ENCODE data around the gene SFRP2.

SFRP2 gene

DNA sequence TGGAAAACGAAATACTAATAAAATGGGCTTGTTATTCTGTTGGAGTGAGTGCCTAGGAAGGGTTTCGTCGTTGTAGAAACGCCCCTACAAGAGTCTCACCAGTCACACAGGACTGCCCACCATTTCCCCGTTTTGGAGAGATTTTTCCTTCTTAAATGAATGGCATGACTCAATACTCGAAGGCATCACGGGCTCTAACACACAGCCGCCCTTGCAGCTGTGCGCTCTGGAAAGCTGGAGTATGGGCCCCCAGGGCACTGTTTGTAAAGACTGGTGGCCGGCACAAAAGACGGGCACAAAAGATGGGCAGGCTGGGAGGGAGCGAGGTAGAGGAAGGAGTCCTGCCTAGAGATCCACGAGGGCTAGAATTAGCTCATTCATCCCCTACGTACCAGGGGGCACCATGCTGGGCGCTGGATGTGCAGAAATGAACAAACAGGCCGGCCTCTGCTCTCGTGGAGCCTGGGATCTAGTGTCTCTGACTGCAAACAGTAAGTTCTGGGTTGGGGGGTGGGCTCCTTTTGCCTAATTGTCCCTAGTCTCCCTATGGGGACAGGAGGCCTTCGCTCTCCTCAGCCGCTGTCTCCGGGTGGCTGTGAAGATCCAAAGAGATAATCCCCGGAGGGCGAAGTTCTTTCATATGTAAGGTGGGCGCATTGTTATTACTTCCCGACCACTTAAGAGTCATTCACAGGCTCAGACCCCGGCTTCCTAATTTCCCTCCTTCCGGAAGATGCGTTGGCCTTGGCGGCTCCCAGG lies 1.0 kb upstream of the SFRP2 start:
- H3K36me3 Mint-ChIP-seq (ENCODE audit: low read depth): no peaks in the 10 kb centered on the region
- H3K27me3 Mint-ChIP-seq (ENCODE audit: low read depth): peaks cover 85% of the 10 kb centered on the region
- H3K4me1 Mint-ChIP-seq (ENCODE audit: low read depth): peaks cover 15% of the 10 kb centered on the region
- no peak overlapping the region for H3K4me3 Mint-ChIP-seq
- H3K27ac Mint-ChIP-seq: no peak overlapping the region
- H3K9me3 Mint-ChIP-seq: no peaks in the 10 kb centered on the region

DNA sequence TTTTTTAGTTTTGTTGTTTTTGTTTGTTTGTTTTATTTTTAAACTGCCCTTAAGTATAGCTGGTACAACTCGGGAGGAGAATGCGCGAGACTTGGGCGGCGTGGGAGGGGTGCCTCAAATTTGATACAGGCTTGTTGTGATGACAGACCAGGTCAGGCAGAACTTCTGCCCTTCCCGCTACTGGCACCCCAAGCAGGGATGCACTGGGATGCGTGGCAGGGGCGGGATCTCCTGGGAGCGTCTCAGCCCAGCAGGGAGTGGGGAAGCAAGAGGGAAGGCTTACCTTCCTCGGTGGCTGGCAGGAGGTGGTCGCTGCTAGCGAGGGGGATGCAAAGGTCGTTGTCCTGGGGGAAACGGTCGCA lies 851 bp downstream of the SFRP2 start:
- Mint-ChIP-seq H3K9me3 (no peaks in the 10 kb centered on the region), H3K27me3 (ENCODE audit: low read depth) (peaks cover 84% of the 10 kb centered on the region), H3K4me3 (no peak overlapping the region), H3K36me3 (ENCODE audit: low read depth) (no peaks in the 10 kb centered on the region), H3K27ac (no peak overlapping the region), H3K4me1 (ENCODE audit: low read depth) (peaks cover 15% of the 10 kb centered on the region)

DNA sequence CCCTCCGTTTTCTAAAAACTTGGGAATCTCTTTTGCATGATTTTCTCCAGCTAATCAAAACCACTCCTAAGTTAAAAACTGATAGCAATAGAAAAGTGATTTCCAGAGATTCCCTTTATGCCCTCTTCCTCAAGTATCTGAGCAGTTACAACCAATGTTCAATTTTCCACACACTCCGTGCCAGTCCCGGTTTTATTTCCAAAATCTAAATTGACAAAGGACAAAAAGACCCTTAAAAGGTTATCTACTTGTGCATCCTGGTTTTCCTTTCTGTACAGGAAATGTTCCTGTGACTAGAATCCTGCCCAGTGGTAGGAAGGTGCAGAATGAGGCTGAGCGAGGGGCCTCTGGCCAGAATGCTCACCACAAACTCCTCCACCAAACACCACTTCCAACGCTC lies 1.3 kb downstream of the SFRP2 start:
- Mint-ChIP-seq H3K9me3 (no peaks in the 10 kb centered on the region), H3K4me3 (no peak overlapping the region), H3K27me3 (ENCODE audit: low read depth) (peaks cover 84% of the 10 kb centered on the region), H3K36me3 (ENCODE audit: low read depth) (no peaks in the 10 kb centered on the region), H3K4me1 (ENCODE audit: low read depth) (peaks cover 15% of the 10 kb centered on the region), H3K27ac (no peak overlapping the region)

DNA sequence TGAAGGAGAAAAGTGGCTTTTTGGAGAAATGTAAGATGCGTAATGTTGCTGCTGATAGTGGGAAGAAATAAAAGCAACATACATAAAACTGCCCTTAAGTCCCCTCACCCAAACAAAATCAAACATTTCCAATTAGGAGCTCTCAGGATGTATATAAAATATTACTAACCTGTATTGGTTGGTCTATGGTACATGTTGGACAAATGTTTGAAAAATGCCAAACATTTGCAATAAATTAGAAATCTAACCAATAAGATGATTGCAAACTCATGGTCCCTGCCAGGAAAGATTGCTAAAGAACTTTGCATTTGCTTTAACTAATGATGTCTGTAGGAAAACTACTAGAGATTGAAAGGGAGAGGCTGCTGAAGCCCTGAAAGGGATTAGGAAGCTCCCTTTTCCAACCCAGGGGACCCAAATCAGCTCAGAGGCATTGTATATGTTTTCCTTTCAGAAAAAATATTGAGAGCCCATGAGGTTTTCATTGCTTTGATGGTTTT lies 1.8 kb downstream of the SFRP2 start:
- H3K27me3 Mint-ChIP-seq (ENCODE audit: low read depth): peaks cover 84% of the 10 kb centered on the region
- peaks cover 15% of the 10 kb centered on the region for H3K4me1 Mint-ChIP-seq (ENCODE audit: low read depth)
- no peaks in the 10 kb centered on the region for H3K9me3 Mint-ChIP-seq
- no peak overlapping the region for H3K4me3 Mint-ChIP-seq
- no peak overlapping the region for H3K27ac Mint-ChIP-seq
- no peaks in the 10 kb centered on the region for H3K36me3 Mint-ChIP-seq (ENCODE audit: low read depth)

DNA sequence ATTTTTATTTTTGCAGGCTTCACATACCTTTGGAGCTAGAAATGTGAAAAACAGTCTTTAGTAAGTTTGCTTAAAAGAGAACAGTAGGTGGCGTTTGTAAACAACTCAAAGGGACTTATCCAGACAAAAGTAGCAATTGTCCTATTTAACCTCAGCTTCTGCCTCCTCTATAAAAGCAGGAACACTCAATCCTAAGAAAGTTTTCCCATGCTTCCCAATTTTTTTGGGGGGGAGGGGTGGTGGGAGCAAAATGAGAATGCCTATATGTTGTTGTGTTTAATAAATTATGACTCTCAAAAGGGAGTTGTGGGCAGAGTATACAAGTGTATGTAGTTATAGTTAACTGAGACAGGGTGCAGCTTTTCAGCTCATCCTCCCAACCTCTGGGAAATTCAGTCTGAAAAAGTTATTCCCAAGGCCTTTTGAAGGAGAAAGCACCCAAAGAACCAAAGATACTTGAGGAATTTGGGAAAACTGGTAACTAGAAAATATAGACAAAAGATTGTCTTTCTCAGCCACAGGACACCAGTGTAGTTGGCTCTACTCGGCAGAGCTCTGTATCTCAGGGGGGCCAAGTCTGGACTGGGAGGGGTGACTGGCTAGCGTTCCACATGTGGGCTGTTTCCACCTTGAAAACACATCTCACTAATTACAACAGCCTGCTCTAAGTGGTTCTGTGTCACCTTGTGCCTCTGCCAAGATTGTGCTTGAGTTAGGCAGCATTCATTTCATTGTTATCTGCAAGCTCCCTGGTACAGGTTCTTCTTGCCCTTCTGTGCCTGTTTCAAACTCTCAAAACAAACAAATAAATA lies 2.8 kb downstream of the SFRP2 start:
- peaks cover 82% of the 10 kb centered on the region for H3K27me3 Mint-ChIP-seq (ENCODE audit: low read depth)
- H3K27ac Mint-ChIP-seq: no peak overlapping the region
- H3K4me3 Mint-ChIP-seq: no peak overlapping the region
- H3K4me1 Mint-ChIP-seq (ENCODE audit: low read depth): peaks cover 9% of the 10 kb centered on the region
- H3K9me3 Mint-ChIP-seq: no peaks in the 10 kb centered on the region
- no peaks in the 10 kb centered on the region for H3K36me3 Mint-ChIP-seq (ENCODE audit: low read depth)

DNA sequence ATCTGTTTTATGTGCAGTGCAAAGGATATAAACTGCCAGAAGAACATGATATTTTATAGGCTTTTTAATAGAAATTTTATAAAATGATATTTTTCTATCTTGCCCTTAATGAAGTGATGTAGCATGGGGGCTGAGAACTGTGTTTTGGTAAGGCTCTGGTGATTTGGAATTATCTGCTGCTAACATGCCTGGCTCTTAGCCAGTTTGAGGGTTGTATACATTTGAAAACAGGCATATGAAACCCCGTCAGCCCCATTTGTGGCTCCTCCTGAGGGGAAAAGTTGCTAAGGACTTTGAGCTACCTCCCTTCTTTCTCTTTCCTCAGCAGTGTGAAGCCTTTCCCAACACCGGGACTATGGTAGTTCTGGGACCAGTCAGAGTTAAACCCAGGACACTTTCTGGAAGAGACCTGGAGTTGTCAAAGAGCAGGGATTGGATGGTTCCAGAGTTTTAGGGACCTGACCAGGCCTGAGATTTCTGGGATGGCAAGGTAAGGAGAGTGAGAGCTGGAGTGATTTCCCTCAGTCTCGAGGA lies 4.7 kb downstream of the SFRP2 start:
- H3K4me3 Mint-ChIP-seq: no peak overlapping the region
- H3K4me1 Mint-ChIP-seq (ENCODE audit: low read depth): peaks cover 9% of the 10 kb centered on the region
- H3K9me3 Mint-ChIP-seq: no peaks in the 10 kb centered on the region

DNA sequence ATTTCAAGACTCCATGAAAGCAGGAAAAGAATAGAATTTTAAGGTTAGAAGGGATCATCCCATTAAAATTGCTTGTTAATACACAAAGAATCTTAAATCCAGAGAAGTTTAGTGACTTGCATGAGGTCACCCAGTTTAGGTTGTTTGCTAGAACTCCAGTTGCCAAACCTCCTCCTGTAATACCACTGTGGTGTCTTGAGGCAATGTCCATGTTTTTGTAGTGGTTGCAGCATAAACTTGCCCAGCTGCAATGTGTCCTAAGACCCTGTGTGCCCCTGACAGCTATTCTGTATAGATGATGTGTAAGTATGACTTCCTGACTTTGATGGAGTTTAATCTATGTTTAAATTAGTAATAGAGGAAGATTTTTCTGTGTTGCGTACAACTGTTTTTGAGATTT lies 6.3 kb downstream of the SFRP2 start:
- peaks cover 1% of the 10 kb centered on the region for H3K4me1 Mint-ChIP-seq (ENCODE audit: low read depth)
- H3K27me3 Mint-ChIP-seq (ENCODE audit: low read depth): peaks cover 67% of the 10 kb centered on the region
- H3K36me3 Mint-ChIP-seq (ENCODE audit: low read depth): no peaks in the 10 kb centered on the region
- H3K9me3 Mint-ChIP-seq: peaks cover 5% of the 10 kb centered on the region
- H3K27ac Mint-ChIP-seq: no peak overlapping the region
- H3K4me3 Mint-ChIP-seq: no peak overlapping the region

More for the DNA sequence above, 4.7 kb downstream of the SFRP2 start:
- Mint-ChIP-seq H3K27ac (no peak overlapping the region), H3K27me3 (ENCODE audit: low read depth) (peaks cover 75% of the 10 kb centered on the region), H3K36me3 (ENCODE audit: low read depth) (no peaks in the 10 kb centered on the region)

DNA sequence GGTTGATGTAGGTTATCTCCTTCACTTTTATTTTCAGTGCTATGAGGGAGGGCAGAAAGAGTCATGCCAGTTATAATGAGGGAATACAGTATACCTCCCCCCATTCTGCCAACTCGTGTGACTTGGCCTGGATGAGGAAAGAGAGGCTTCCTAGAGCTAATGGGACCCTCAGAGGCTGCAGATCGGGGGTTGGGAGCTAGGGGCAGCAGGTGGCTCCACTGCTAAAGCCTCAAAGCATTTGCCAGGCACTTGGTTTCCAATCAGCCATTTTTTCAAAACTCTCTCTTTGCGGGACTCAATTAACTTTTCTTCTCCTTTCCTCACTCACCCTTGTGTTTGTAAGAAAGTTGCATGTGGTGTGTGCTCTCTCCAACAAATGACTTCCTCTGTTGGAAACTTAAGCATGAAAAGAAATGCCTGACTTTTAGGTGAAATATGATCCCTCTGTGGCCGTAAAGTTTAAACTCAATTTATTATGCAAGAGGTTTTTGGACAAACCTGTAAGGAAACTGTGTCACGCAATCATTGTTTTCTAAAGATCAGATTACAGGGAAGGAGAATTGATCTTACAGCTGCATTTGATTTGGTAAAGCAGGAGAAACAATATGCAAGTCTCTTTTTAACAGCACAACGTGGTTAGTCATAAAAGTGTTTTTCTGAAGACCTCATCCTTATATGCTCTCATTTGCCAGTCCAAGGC lies 7.0 kb downstream of the SFRP2 start:
- peaks cover 5% of the 10 kb centered on the region for H3K9me3 Mint-ChIP-seq
- H3K4me3 Mint-ChIP-seq: no peak overlapping the region
- H3K36me3 Mint-ChIP-seq (ENCODE audit: low read depth): no peaks in the 10 kb centered on the region
- H3K4me1 Mint-ChIP-seq (ENCODE audit: low read depth): no peaks in the 10 kb centered on the region
- H3K27ac Mint-ChIP-seq: no peak overlapping the region
- H3K27me3 Mint-ChIP-seq (ENCODE audit: low read depth): peaks cover 60% of the 10 kb centered on the region

DNA sequence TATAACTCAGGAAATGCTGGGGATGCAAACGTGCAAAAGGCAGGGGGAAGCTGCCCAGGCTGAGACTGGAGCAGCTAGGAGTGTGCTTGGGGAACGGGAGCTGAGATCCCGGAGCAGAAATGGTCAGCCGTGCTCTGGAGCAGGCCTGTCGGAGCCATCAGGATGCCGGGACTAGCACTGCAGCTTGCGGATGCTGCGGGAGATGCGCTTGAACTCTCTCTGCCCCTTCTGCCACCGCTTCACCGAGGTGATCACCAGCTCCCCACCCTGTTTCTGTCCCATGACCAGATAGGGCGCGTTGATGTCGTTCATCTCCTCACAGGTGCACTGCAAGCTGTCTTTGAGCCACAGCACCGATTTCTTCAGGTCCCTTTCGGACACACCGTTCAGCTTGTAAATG lies 7.6 kb downstream of the SFRP2 start:
- peaks cover 60% of the 10 kb centered on the region for H3K27me3 Mint-ChIP-seq (ENCODE audit: low read depth)
- H3K36me3 Mint-ChIP-seq (ENCODE audit: low read depth): no peaks in the 10 kb centered on the region
- no peak overlapping the region for H3K4me3 Mint-ChIP-seq
- H3K4me1 Mint-ChIP-seq (ENCODE audit: low read depth): no peaks in the 10 kb centered on the region
- peaks cover 5% of the 10 kb centered on the region for H3K9me3 Mint-ChIP-seq
- no peak overlapping the region for H3K27ac Mint-ChIP-seq

DNA sequence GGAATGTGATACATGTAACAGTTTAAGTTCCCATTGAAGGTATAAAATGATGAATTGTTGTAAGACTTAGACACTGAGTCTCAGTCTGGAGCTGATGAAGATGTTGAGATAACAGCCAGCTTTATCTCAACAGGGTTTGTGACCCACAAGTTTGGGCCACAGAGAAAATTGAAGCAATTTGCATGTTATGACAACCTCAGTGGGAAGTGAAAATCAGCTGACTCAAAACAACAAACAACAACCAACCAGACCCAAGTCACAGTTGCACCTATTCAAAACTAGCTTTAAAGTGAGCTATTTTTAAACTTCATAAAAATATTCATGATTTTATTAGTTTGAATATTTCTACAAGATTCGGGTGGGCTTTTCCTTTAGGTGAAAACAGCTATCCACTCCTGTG lies 8.0 kb downstream of the SFRP2 start:
- Mint-ChIP-seq H3K4me1 (ENCODE audit: low read depth) (no peaks in the 10 kb centered on the region), H3K9me3 (peaks cover 5% of the 10 kb centered on the region), H3K36me3 (ENCODE audit: low read depth) (no peaks in the 10 kb centered on the region), H3K27ac (no peak overlapping the region), H3K4me3 (no peak overlapping the region), H3K27me3 (ENCODE audit: low read depth) (peaks cover 60% of the 10 kb centered on the region)

DNA sequence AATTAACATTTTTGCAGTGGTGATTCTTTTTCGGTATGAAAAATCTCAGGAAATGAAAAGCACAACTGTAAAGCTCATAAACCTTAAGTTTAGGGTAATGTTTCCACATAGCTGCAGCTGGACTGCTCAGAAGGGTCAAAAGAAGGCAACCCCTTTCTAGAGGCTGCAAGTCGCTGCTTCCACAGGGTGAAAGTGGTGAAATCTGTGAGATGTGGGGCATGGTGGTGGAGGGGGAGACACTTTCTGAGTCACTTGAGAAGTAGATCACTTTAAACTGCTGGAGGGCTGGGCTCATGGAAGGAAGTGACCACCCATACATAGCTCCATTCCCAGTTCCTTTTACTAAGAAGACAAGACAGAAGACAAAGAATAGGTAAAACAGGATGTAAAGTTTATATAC lies 8.7 kb downstream of the SFRP2 start:
- H3K27ac Mint-ChIP-seq: no peak overlapping the region

DNA sequence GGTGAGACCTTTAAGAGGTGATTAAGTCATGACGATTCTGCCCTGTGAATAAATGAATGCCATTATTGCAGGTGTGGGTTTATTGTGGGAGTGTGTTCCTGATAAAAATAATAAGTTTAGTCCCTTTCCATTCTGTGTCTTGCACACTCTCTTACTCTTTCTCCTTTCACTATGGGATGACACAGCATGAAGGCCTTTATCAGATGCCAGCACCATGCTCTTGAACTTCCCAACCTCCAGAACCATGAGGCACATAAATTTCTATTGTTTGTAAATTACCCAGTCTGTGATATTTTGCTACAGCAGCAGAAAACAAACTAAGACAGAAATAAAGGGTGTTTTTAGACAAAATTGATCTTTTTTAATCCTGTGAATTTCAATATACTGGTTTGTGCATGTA lies 10.5 kb downstream of the SFRP2 start:
- no peak overlapping the region for H3K4me3 Mint-ChIP-seq
- H3K4me1 Mint-ChIP-seq (ENCODE audit: low read depth): no peaks in the 10 kb centered on the region
- H3K27ac Mint-ChIP-seq: no peak overlapping the region
- H3K36me3 Mint-ChIP-seq (ENCODE audit: low read depth): no peaks in the 10 kb centered on the region
- H3K27me3 Mint-ChIP-seq (ENCODE audit: low read depth): peaks cover 48% of the 10 kb centered on the region
- H3K9me3 Mint-ChIP-seq: peaks cover 5% of the 10 kb centered on the region

More for the DNA sequence above, 8.7 kb downstream of the SFRP2 start:
- peaks cover 60% of the 10 kb centered on the region for H3K27me3 Mint-ChIP-seq (ENCODE audit: low read depth)
- H3K4me3 Mint-ChIP-seq: no peak overlapping the region
- H3K36me3 Mint-ChIP-seq (ENCODE audit: low read depth): no peaks in the 10 kb centered on the region
- peaks cover 5% of the 10 kb centered on the region for H3K9me3 Mint-ChIP-seq
- no peaks in the 10 kb centered on the region for H3K4me1 Mint-ChIP-seq (ENCODE audit: low read depth)

DNA sequence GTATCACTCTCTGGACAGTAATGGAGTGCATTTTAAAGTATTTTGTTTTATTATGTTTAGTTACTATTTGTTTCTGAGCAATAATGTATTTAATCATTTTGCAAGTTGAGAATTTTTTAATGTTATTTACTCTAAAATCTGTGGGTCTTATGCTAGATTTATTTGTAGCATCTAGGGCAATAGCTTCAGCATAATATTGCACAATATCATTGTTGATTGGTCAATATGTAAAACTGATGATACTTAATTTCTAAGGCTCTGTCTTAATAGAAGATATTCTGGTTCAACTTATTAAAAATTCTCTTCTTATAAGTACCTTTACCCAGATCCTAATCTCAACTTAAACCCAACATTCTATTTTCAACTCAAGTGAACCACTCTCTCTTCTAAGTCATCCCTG lies 11.5 kb downstream of the SFRP2 start:
- H3K4me1 Mint-ChIP-seq (ENCODE audit: low read depth): no peaks in the 10 kb centered on the region
- H3K4me3 Mint-ChIP-seq: no peak overlapping the region
- peaks cover 5% of the 10 kb centered on the region for H3K9me3 Mint-ChIP-seq
- peaks cover 47% of the 10 kb centered on the region for H3K27me3 Mint-ChIP-seq (ENCODE audit: low read depth)
- H3K36me3 Mint-ChIP-seq (ENCODE audit: low read depth): no peaks in the 10 kb centered on the region
- no peak overlapping the region for H3K27ac Mint-ChIP-seq

DNA sequence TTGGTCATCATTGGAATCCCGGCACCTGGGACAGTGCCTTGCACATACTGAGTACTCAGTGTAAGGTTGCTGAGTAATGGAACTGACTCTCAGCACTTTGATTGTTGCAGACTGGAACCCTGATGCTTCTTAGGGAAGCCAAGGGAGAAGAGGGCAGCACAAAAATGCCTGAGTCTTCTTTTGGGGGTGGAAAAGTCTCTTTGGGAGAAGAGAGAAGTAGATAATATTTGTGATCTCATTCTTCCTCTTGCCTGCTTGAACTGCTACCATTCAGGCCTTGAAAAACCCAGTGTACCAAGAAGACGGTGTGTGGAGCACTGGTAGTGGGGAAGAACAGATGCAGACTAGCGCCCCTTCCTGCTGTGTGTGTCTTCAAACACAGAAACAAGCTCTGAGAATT lies 12.3 kb downstream of the SFRP2 start:
- Mint-ChIP-seq H3K36me3 (ENCODE audit: low read depth) (no peaks in the 10 kb centered on the region), H3K4me1 (ENCODE audit: low read depth) (no peaks in the 10 kb centered on the region), H3K4me3 (no peak overlapping the region), H3K9me3 (peaks cover 5% of the 10 kb centered on the region), H3K27me3 (ENCODE audit: low read depth) (peaks cover 45% of the 10 kb centered on the region), H3K27ac (no peak overlapping the region)
